ENCODE results near the gene VTI1A. TPM values are rescaled to one million over a fixed set of nuclear protein-coding genes. Genes with fewer than 3 reads are reported as not detected.
A peak's percentile ranks its signal among the peaks of the same experiment; 100 is the strongest.
"Not testable (repeated sequence)": the region's sequence is repeated elsewhere in the genome, so short reads cannot be mapped to it uniquely, and the experiment has no call there.

The VTI1A gene
- total RNA-seq, 1 donor from 2014 or later, result 30.1 TPM

DNA sequence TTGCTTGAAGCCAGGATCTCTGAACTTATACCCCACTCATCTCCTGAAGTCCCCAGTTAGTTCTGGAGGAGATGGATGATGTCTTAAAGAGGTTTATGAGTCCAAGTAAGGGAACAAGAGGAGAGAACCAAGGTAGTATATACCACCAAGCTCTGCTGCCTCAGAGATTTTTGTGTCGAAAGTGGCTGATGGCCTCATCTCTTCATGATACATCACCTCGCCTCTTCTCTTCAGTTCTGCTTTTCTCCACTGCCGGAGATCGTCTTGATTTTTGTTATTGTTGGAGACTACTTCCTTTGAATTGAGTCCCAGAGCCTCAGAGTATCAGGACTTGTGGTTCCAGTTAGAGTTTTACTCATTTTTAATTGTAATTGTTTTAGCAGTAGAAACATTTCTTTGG is 1.9 kb downstream of the VTI1A start:
- no peak for DNase-seq (ENCODE audit: low read depth)
- H3K4me3 ChIP-seq (ENCODE audit: low read depth, low read length), result no peak overlapping the region
- TF ChIP-seq, protein P1, sequence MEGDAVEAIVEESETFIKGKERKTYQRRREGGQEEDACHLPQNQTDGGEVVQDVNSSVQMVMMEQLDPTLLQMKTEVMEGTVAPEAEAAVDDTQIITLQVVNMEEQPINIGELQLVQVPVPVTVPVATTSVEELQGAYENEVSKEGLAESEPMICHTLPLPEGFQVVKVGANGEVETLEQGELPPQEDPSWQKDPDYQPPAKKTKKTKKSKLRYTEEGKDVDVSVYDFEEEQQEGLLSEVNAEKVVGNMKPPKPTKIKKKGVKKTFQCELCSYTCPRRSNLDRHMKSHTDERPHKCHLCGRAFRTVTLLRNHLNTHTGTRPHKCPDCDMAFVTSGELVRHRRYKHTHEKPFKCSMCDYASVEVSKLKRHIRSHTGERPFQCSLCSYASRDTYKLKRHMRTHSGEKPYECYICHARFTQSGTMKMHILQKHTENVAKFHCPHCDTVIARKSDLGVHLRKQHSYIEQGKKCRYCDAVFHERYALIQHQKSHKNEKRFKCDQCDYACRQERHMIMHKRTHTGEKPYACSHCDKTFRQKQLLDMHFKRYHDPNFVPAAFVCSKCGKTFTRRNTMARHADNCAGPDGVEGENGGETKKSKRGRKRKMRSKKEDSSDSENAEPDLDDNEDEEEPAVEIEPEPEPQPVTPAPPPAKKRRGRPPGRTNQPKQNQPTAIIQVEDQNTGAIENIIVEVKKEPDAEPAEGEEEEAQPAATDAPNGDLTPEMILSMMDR (conservative IDR thresholded peaks at IDR 0.05; ENCODE audit: low read depth, low read length), result no peak

DNA sequence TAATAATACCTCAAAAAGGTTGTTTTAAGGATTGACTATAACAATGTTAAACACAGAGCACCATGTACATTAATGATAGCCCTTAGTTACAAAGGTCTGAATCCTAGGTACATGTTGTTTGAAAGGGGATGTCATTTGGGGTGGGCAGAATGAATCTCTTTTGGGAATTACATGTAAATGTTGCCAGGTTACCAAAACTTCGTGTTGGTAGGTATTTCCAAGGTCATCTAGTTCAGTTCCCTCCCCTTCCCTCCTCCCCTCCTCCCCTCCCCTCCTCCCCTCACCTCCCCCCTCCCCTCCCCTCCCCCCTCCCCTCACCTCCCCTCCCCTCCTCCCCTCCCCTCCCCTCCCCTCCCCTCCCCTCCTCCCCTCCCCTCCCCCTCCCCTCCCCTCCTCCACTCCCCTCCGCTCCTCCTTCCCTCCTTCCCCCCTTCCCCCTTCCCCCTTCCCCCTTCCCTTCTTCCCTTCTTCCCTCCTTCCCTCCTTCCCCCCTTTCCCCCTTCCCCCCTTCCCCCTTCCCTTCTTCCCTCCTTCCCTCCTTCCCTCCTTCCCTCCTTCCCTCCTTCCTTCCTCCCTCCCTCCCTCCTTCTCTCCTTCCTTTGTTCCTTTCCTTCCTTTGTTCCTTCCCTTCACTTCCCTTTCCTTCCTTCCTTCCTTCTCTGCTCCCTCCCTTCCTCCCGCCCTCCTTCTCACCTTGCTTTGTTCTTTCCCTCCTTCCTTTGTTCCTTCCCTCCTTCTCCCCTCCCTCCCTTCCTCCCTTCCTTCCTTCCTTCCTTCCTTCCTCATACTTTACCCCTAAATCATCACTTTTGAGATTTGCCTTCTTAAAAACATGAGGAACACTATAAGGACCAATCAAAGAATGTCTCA is 8.1 kb downstream of the VTI1A start:
- DNase-seq (ENCODE audit: low read depth), result no peak
- TF ChIP-seq, protein P1 (conservative IDR thresholded peaks at IDR 0.05; ENCODE audit: low read depth, low read length), result no peak
- no peak overlapping the region for H3K4me3 ChIP-seq (ENCODE audit: low read depth, low read length)

DNA sequence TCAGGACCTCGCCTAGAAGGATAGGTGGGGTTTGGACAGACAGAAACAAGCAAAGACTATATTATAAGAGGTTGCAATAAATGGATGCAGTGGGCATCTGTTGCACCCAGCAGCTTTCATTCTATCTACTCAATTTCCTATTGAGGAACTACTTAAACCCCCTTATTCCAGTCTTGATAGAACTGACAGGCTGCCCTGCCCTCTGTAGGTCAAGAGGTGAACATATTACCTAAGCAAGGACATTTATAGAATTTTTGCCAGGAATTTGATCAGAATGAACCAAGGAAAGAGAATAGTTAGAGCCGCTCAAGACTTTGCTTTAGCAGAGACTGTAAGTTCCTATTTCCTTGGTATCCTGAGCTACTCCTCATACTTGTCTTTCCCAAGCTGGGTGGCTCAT is 9.5 kb downstream of the VTI1A start:
- TF ChIP-seq, protein P1 (conservative IDR thresholded peaks at IDR 0.05; ENCODE audit: low read depth, low read length), result peak; percentile 19
- DNase-seq (ENCODE audit: low read depth), result no peak
- no peak overlapping the region for H3K4me3 ChIP-seq (ENCODE audit: low read depth, low read length)

DNA sequence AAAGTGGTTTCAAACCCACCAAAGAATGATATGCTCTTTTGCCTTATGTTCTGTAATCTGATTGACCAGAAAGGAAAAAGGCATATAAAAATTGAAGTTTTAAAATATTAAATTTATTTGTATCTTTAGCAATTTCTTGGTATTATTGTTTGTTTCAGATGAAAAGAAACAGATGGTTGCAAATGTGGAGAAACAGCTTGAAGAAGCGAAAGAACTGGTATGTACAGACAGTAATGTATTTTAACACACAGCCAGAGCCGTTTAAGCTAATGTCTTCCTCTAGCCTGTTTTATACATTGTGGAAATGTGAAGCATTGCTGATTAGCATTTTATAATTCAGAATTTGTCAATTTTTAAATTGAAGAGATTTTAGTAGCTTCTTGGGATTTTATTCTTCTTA is 13.4 kb downstream of the VTI1A start:
- TF ChIP-seq, protein P1 (conservative IDR thresholded peaks at IDR 0.05; ENCODE audit: low read depth, low read length), result no peak
- no peak overlapping the region for H3K4me3 ChIP-seq (ENCODE audit: low read depth, low read length)
- no peak for DNase-seq (ENCODE audit: low read depth)

DNA sequence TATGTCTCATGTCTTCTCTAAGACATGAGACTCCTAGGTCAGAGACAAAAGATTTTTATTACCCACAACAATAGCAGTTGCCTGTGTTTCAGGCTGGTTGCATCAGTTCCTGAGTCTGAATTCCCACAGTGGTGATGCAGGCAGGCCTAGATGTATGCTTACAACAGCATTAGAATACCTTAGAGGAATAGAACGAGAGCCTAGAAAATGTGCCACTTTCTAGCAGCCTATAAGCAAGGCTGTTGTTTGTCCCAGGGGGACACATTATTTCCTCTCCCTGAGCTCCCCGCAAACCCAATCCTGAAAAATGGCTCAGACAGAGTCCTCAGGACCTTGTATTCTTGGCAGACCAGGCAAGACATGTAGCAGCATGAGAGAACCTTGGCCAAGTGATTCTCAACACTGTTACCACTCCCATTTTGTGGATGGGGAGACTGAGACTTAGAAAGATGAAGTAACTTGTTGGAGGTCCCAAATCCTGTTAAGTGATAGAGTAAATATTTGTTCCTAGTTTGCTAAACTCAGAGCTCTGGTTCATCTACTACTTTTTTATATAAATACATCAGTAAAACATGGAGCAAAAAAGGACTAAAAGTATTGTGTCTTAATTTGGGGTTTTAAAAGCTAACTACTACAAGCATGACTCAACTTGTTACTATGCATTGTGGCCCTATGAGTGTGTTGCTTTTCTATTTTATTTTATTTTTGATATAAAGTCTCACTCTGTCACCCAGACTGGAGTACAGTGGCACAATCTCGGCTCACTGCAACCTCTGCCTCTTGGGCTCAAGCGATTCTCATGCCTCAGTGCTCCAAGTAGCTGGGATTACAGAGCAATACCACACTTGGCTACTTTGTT is 14.2 kb downstream of the VTI1A start:
- H3K4me3 ChIP-seq (ENCODE audit: low read depth, low read length), result no peak overlapping the region
- TF ChIP-seq, protein P1 (conservative IDR thresholded peaks at IDR 0.05; ENCODE audit: low read depth, low read length), result no peak
- DNase-seq (ENCODE audit: low read depth), result no peak

DNA sequence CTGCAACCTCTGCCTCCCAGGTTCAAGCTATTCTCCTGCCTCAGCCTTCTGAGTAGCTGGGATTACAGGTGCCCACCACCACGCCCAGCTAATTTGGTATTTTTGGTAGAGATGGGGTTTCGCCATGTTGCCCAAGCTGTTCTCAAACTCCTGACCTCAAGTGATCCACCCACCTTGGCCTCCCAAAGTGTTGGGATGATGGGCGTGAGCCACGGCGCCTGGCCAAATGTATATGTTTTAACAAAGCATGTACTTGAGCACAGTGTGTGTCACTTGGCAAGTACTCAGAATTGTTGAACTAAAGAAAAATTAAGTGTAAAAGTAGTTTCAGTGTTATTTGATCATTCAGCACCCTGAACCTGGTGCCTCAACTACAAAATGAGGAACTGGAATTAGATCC is 17.1 kb downstream of the VTI1A start:
- H3K4me3 ChIP-seq (ENCODE audit: low read depth, low read length); DNase-seq (ENCODE audit: low read depth): not testable (repeated sequence)

DNA sequence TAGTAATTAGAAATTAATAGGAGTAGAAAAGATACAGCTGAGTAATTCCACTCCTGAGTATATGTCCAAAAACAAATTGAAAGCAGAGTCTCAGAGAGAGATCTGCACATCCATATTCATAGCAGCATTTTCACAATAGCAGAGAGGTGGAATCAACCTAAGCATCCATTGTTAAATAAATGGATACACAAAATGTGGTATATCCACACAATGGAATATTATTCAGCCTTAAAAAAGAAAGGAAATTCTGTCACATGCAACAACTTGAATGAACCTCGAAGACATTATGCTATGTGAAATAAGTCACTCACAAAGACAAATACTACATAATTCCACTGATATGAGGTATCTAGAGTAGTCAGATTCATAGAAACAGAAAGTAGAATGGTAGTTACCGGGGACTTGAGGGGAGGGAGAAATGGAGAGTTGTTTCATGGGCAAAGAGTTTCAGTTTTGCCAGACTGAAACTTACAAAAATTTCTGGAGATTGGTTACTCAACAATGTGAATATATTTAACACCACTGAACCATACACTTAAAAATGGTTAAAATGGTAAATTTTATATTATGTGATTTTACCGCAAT is 18.4 kb downstream of the VTI1A start:
- no peak overlapping the region for H3K4me3 ChIP-seq (ENCODE audit: low read depth, low read length)
- TF ChIP-seq, protein P1 (conservative IDR thresholded peaks at IDR 0.05; ENCODE audit: low read depth, low read length), result no peak
- DNase-seq (ENCODE audit: low read depth), result no peak

Measured in epithelial cell of proximal tubule (primary cell).